Heart left ventricle (tissue), 13 donors: Measurements from ENCODE around the gene DAP.

Source experiments
- CTCF ChIP-seq, 12 donors: fragments of 200-600 bp; sonication (generic) in 4 of 12; IDR thresholded peaks; one replicate each; pipeline versions ENCODE4 v1.5.0 to v1.8.0; 2018 to 2022; ENCODE audit warnings: antibody characterized with exemption in 12 of 12, mild to moderate bottlenecking in 5 of 12
- POLR2A ChIP-seq, 2 donors: fragments of 450-650 bp; IDR thresholded peaks; one replicate each; pipeline ENCODE4 v1.6.1; 2017; ENCODE audit warnings: antibody characterized with exemption in 2 of 2, mild to moderate bottlenecking in 2 of 2, moderate library complexity in 2 of 2
- donor health status: ischemic (EF 13 %, LVEDD 7.1; RV severe dilation, severe dysfunction).
- donor health status: DM: no; HTN: yes; CAD: no.
- donor health status: DM: no; HTN: no; CAD: no.
- donor health status: ischemic (EF 25% LVEDD 6.9; RV normal size, moderate dysfunction).
- donor health status: ischemic (EF 25% LVEDD 5.7; RV mildly dilated, moderate dysfunction).
- donor health status: ischemic (EF 35%, LVEDD 5.7; RV mildly dilated, moderate dysfunction).
- donor health status: nonischemic (EF 11% LVEDD 7.7; RV severe dilation, severe dysfunction).
- donor health status: DM: yes; HTN: yes; CAD: no.
- donor health status: PGD.
- donor health status: ischemic (EF 29% LVEDD 5.4; RV normal size, mild dysfunction).
- donor health status: nonischemic (EF 23%, LVEDD 6.1; RV moderate dilation, normal function).

GRCh38 chr5:10701567-10702039 is 59.4 kb downstream of the DAP start:
- peak; percentile 56 to 79 (median 75) for TF ChIP-seq CTCF (IDR thresholded peaks at IDR 0.05)
- TF ChIP-seq POLR2A (IDR thresholded peaks at IDR 0.05) = no peak
